22Rv1 (cell line): ENCODE measurements around the gene THSD8.

Experiments used
- ZFX ChIP-seq: fragments of 450-650 bp; IDR thresholded peaks from 2 replicates; pipeline ENCODE4 v1.6.1; 2017; ENCODE audit warnings: antibody characterized with exemption, borderline replicate concordance
- TF ChIP-seq, protein P1 (sequence below): fragments of 450-650 bp; IDR thresholded peaks from 2 replicates; pipeline ENCODE4 v1.5.1; 2017; ENCODE audit warnings: mild to moderate bottlenecking

DNA sequence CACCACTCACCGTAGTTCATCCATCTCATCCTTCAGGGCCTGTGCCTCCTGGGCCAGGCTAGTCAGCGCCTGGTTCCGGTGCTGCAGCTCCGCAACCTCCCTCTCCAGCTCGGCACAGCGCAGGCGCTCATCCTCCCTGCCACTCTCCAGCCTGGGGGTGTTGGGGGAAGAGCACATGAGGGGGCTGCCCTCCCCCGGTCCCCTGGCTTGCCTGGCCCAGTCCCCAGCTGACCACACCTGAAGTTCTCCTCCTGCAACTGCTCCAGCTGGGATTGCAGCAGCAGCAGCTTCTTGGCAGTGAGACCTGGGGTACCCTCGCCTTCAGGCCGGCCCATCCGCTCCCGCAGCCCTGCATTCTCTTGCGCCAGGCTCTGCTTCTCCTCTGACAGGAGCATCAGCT is 30.9 kb upstream of the THSD8 start:
- TF ChIP-seq, protein P1, sequence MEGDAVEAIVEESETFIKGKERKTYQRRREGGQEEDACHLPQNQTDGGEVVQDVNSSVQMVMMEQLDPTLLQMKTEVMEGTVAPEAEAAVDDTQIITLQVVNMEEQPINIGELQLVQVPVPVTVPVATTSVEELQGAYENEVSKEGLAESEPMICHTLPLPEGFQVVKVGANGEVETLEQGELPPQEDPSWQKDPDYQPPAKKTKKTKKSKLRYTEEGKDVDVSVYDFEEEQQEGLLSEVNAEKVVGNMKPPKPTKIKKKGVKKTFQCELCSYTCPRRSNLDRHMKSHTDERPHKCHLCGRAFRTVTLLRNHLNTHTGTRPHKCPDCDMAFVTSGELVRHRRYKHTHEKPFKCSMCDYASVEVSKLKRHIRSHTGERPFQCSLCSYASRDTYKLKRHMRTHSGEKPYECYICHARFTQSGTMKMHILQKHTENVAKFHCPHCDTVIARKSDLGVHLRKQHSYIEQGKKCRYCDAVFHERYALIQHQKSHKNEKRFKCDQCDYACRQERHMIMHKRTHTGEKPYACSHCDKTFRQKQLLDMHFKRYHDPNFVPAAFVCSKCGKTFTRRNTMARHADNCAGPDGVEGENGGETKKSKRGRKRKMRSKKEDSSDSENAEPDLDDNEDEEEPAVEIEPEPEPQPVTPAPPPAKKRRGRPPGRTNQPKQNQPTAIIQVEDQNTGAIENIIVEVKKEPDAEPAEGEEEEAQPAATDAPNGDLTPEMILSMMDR, result no peak
- no peak for TF ChIP-seq ZFX
